GM23338 (cell line): ENCODE measurements around the gene NSMCE4A. TPM values are rescaled to one million over a fixed set of nuclear protein-coding genes. Genes with fewer than 3 reads are reported as not detected.

Experiments
- ATAC-seq: fragments of 200-7000 bp; cut with Tn5 transposase; 3 replicates; pipeline ENCODE4 v1.9.1; 2020
- DNase-seq: peaks from one replicate; pipeline ENCODE4 v3.0.0-alpha.2; 2015; ENCODE audit warnings: low spot score
- H2AFZ ChIP-seq: fragments of 200-600 bp; sonication (generic); 2 replicates; pipeline ENCODE4 v1.8.0; 2016; ENCODE audit warnings: antibody characterized with exemption, mild to moderate bottlenecking, moderate library complexity
- H3F3A ChIP-seq: fragments of 200-600 bp; sonication (generic); replicated peaks from 2 replicates; pipeline ENCODE4 v1.8.0; 2017; ENCODE audit warnings: antibody characterized with exemption, mixed run types, low read depth
- H3K27ac ChIP-seq: fragments of 200-600 bp; sonication (generic); 2 replicates; pipeline ENCODE4 v1.6.1; 2016; ENCODE audit warnings: low read depth
- H3K27me3 ChIP-seq: fragments of 200-600 bp; sonication (generic); 2 replicates; pipeline ENCODE4 v1.8.0; 2016; ENCODE audit warnings: mild to moderate bottlenecking, mixed run types, moderate library complexity; ENCODE audit not compliant: insufficient read depth
- H3K36me3 ChIP-seq: fragments of 200-600 bp; sonication (generic); 2 replicates; pipeline ENCODE4 v1.8.0; 2016; ENCODE audit warnings: mild to moderate bottlenecking; ENCODE audit not compliant: insufficient read depth
- H3K4me1 ChIP-seq: fragments of 200-600 bp; sonication (generic); 2 replicates; pipeline ENCODE4 v1.8.0; 2016; ENCODE audit warnings: mild to moderate bottlenecking, moderate library complexity; ENCODE audit not compliant: insufficient read depth
- H3K4me2 ChIP-seq: fragments of 200-600 bp; sonication (generic); 2 replicates; pipeline ENCODE4 v1.7.1; 2017; ENCODE audit warnings: mixed run types
- H3K4me3 ChIP-seq: fragments of 200-600 bp; sonication (generic); 2 replicates; pipeline ENCODE4 v1.6.1; 2016; ENCODE audit warnings: mixed run types
- H3K79me2 ChIP-seq: fragments of 200-600 bp; sonication (generic); replicated peaks from 2 replicates; pipeline ENCODE4 v1.8.0; 2017; ENCODE audit warnings: mild to moderate bottlenecking; ENCODE audit not compliant: insufficient read depth
- H3K9me2 ChIP-seq: fragments of 200-600 bp; sonication (generic); 2 replicates; pipeline ENCODE4 v1.8.0; 2017; ENCODE audit not compliant: insufficient read depth
- H4K20me1 ChIP-seq: fragments of 200-600 bp; sonication (generic); replicated peaks from 2 replicates; pipeline ENCODE4 v1.8.0; 2017; ENCODE audit warnings: mild to moderate bottlenecking; ENCODE audit not compliant: insufficient read depth
- H3K27ac Mint-ChIP-seq: 2 replicates; pipeline ENCODE4 v1.8.0; 2020; ENCODE audit warnings: inconsistent platforms, mild to moderate bottlenecking, moderate library complexity, mixed read lengths
- H3K27me3 Mint-ChIP-seq: 3 replicates; pipeline ENCODE4 v1.8.0; 2022; ENCODE audit warnings: low read depth, mild to moderate bottlenecking, moderate library complexity, mixed read lengths, inconsistent platforms; ENCODE audit not compliant: insufficient read depth, poor library complexity
- H3K36me3 Mint-ChIP-seq: 3 replicates; pipeline ENCODE4 v1.8.0; 2021; ENCODE audit warnings: low read depth, mild to moderate bottlenecking, inconsistent platforms, moderate library complexity, mixed read lengths
- H3K4me1 Mint-ChIP-seq: 3 replicates; pipeline ENCODE4 v1.8.0; 2020; ENCODE audit warnings: mild to moderate bottlenecking, inconsistent platforms, mixed read lengths
- H3K4me3 Mint-ChIP-seq: 3 replicates; pipeline ENCODE4 v1.8.0; 2021; ENCODE audit warnings: moderate library complexity, mild to moderate bottlenecking, inconsistent platforms, mixed read lengths
- H3K9me3 Mint-ChIP-seq: 3 replicates; pipeline ENCODE4 v1.8.0; 2020; ENCODE audit warnings: moderate library complexity, mild to moderate bottlenecking, inconsistent platforms, mixed read lengths
- EZH2 ChIP-seq: fragments of 200-600 bp; sonication (generic); IDR thresholded peaks from one replicate; pipeline ENCODE4 v1.8.0; 2017; ENCODE audit warnings: antibody characterized with exemption, mild to moderate bottlenecking, low read depth; ENCODE audit not compliant: unreplicated experiment
- EZH2phosphoT487 ChIP-seq: fragments of 200-600 bp; sonication (generic); IDR thresholded peaks from one replicate; pipeline ENCODE4 v1.8.1; 2018; ENCODE audit warnings: antibody characterized with exemption; ENCODE audit not compliant: unreplicated experiment
- JUNB ChIP-seq: IDR thresholded peaks from one replicate; pipeline ENCODE4 v1.6.1; 2016; ENCODE audit warnings: antibody characterized with exemption; ENCODE audit not compliant: unreplicated experiment
- NANOG ChIP-seq: IDR thresholded peaks from 2 replicates; pipeline ENCODE4 v1.6.1; 2016; ENCODE audit warnings: antibody characterized with exemption, borderline replicate concordance
- POLR2AphosphoS5 ChIP-seq: IDR thresholded peaks from 2 replicates; pipeline ENCODE4 v1.6.1; 2016; ENCODE audit warnings: antibody characterized with exemption, low read depth
- STAT1 ChIP-seq: IDR thresholded peaks from one replicate; pipeline ENCODE4 v1.6.1; 2016; ENCODE audit warnings: antibody characterized with exemption; ENCODE audit not compliant: unreplicated experiment
- ZNF114 ChIP-seq: fragments of 250-450 bp; sonication (Bioruptor Pico); IDR thresholded peaks from 2 replicates; pipeline ENCODE4 v1.5.0; 2020; ENCODE audit warnings: mild to moderate bottlenecking, moderate library complexity
- ZNF331 ChIP-seq: fragments of 250-450 bp; sonication (Bioruptor Pico); IDR thresholded peaks from 2 replicates; pipeline ENCODE4 v1.5.0; 2020; ENCODE audit warnings: low read depth, mild to moderate bottlenecking, moderate library complexity
- polyA plus RNA-seq: library from polyadenylated mRNA; unstranded; fragments of >200 nt; fragmentation: Nextera tagmentation; extraction: Ambion mirVana; gene quantifications from 2 replicates; pipeline ENCODE4 v1.2.1, GENCODE V29; 2016
- total RNA-seq: library from RNA; depleted of rRNA; stranded (reverse); fragments of >200 nt; shearing (Covaris generic); gene quantifications from 2 replicates; pipeline ENCODE4 v1.2.3, GENCODE V29; 2014
- TF ChIP-seq, protein P1 (sequence below): IDR thresholded peaks from 2 replicates; pipeline ENCODE4 v1.6.1; 2016; ENCODE audit warnings: antibody characterized with exemption
- TF ChIP-seq, protein P2 (sequence below): fragments of 250-450 bp; sonication (Bioruptor Pico); IDR thresholded peaks from 2 replicates; pipeline ENCODE4 v1.5.0; 2020; ENCODE audit warnings: mild to moderate bottlenecking, moderate library complexity
- TF ChIP-seq, protein P3 (sequence below): IDR thresholded peaks from one replicate; pipeline ENCODE4 v1.6.1; 2018; ENCODE audit warnings: antibody characterized with exemption; ENCODE audit not compliant: unreplicated experiment

The NSMCE4A gene
- total and polyA plus RNA-seq, 2 experiments from 2014 or later: 84.8 to 94.9 TPM

DNA sequence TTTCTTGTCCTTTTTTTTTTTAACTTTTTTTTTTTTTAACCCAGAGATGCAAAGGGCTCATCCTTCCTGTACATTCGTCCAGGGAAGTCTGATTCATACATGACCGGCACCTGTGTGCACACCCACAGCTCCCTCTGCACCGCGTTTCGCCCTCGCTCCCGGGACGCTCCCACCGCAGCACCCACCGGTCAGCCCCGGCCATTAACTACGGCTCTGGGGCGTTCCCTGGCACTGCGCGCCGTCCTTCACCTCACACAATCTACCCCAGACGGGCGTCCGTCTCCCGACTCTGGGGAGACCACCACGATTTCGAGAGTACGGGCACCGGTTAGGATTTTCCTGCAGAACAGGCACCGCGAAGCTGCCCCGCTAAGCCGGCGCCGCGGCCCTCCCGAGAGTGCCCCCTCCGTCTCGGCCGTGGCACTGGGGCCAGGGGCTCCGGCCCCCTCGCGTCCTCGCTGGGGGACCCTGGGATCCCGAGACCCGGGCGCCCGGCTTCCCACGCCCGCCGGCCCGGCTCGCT, 47.6 kb downstream of the NSMCE4A start:
- no peaks in the 10 kb centered on the region for H3K9me3 Mint-ChIP-seq
- H4K20me1 ChIP-seq: 0 out of 2 replicates have a peak, but pooled peaks cover 3% of the 10 kb centered on the region
- H3K27me3 ChIP-seq: no peaks in the 10 kb centered on the region
- H3K4me3 Mint-ChIP-seq: peak overlapping the region; percentile 91
- peak overlapping the region; percentile 93 for H3K4me2 ChIP-seq
- H3K27ac Mint-ChIP-seq: peak overlapping the region; percentile 92
- DNase-seq: peak; percentile 64
- H3K4me1 ChIP-seq: peaks cover 3% of the 10 kb centered on the region; the same call in 1 of the 2 replicates
- H2AFZ ChIP-seq: peak overlapping the region; percentile 5
- H3K79me2 ChIP-seq: peaks cover 49% of the 10 kb centered on the region
- H3K4me3 ChIP-seq: peak overlapping the region; percentile 92
- H3K9me2 ChIP-seq: no peaks in the 10 kb centered on the region
- ATAC-seq: peak; percentile 71
- TF ChIP-seq ZNF114 (CRISPR knock-in tag) (no peak), ZNF331 (CRISPR knock-in tag) (no peak), EZH2 (no peak), JUNB (no peak), NANOG (no peak), EZH2phosphoT487 (no peak), STAT1 (no peak), POLR2AphosphoS5 (no peak)
- TF ChIP-seq, protein P1, sequence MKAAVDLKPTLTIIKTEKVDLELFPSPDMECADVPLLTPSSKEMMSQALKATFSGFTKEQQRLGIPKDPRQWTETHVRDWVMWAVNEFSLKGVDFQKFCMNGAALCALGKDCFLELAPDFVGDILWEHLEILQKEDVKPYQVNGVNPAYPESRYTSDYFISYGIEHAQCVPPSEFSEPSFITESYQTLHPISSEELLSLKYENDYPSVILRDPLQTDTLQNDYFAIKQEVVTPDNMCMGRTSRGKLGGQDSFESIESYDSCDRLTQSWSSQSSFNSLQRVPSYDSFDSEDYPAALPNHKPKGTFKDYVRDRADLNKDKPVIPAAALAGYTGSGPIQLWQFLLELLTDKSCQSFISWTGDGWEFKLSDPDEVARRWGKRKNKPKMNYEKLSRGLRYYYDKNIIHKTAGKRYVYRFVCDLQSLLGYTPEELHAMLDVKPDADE: no peak
- TF ChIP-seq, protein P2, sequence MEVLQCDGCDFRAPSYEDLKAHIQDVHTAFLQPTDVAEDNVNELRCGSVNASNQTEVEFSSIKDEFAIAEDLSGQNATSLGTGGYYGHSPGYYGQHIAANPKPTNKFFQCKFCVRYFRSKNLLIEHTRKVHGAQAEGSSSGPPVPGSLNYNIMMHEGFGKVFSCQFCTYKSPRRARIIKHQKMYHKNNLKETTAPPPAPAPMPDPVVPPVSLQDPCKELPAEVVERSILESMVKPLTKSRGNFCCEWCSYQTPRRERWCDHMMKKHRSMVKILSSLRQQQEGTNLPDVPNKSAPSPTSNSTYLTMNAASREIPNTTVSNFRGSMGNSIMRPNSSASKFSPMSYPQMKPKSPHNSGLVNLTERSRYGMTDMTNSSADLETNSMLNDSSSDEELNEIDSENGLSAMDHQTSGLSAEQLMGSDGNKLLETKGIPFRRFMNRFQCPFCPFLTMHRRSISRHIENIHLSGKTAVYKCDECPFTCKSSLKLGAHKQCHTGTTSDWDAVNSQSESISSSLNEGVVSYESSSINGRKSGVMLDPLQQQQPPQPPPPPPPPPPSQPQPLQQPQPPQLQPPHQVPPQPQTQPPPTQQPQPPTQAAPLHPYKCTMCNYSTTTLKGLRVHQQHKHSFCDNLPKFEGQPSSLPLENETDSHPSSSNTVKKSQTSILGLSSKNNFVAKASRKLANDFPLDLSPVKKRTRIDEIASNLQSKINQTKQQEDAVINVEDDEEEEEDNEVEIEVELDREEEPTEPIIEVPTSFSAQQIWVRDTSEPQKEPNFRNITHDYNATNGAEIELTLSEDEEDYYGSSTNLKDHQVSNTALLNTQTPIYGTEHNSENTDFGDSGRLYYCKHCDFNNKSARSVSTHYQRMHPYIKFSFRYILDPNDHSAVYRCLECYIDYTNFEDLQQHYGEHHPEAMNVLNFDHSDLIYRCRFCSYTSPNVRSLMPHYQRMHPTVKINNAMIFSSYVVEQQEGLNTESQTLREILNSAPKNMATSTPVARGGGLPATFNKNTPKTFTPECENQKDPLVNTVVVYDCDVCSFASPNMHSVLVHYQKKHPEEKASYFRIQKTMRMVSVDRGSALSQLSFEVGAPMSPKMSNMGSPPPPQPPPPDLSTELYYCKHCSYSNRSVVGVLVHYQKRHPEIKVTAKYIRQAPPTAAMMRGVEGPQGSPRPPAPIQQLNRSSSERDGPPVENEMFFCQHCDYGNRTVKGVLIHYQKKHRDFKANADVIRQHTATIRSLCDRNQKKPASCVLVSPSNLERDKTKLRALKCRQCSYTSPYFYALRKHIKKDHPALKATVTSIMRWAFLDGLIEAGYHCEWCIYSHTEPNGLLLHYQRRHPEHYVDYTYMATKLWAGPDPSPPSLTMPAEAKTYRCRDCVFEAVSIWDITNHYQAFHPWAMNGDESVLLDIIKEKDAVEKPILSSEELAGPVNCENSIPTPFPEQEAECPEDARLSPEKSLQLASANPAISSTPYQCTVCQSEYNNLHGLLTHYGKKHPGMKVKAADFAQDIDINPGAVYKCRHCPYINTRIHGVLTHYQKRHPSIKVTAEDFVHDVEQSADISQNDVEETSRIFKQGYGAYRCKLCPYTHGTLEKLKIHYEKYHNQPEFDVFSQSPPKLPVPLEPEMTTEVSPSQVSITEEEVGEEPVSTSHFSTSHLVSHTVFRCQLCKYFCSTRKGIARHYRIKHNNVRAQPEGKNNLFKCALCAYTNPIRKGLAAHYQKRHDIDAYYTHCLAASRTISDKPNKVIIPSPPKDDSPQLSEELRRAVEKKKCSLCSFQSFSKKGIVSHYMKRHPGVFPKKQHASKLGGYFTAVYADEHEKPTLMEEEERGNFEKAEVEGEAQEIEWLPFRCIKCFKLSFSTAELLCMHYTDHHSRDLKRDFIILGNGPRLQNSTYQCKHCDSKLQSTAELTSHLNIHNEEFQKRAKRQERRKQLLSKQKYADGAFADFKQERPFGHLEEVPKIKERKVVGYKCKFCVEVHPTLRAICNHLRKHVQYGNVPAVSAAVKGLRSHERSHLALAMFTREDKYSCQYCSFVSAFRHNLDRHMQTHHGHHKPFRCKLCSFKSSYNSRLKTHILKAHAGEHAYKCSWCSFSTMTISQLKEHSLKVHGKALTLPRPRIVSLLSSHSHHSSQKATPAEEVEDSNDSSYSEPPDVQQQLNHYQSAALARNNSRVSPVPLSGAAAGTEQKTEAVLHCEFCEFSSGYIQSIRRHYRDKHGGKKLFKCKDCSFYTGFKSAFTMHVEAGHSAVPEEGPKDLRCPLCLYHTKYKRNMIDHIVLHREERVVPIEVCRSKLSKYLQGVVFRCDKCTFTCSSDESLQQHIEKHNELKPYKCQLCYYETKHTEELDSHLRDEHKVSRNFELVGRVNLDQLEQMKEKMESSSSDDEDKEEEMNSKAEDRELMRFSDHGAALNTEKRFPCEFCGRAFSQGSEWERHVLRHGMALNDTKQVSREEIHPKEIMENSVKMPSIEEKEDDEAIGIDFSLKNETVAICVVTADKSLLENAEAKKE: no peak
- TF ChIP-seq, protein P3, sequence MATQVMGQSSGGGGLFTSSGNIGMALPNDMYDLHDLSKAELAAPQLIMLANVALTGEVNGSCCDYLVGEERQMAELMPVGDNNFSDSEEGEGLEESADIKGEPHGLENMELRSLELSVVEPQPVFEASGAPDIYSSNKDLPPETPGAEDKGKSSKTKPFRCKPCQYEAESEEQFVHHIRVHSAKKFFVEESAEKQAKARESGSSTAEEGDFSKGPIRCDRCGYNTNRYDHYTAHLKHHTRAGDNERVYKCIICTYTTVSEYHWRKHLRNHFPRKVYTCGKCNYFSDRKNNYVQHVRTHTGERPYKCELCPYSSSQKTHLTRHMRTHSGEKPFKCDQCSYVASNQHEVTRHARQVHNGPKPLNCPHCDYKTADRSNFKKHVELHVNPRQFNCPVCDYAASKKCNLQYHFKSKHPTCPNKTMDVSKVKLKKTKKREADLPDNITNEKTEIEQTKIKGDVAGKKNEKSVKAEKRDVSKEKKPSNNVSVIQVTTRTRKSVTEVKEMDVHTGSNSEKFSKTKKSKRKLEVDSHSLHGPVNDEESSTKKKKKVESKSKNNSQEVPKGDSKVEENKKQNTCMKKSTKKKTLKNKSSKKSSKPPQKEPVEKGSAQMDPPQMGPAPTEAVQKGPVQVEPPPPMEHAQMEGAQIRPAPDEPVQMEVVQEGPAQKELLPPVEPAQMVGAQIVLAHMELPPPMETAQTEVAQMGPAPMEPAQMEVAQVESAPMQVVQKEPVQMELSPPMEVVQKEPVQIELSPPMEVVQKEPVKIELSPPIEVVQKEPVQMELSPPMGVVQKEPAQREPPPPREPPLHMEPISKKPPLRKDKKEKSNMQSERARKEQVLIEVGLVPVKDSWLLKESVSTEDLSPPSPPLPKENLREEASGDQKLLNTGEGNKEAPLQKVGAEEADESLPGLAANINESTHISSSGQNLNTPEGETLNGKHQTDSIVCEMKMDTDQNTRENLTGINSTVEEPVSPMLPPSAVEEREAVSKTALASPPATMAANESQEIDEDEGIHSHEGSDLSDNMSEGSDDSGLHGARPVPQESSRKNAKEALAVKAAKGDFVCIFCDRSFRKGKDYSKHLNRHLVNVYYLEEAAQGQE: no peak
- no peaks in the 10 kb centered on the region for H3F3A ChIP-seq
- peaks cover 14% of the 10 kb centered on the region for H3K27me3 Mint-ChIP-seq
- peaks cover 10% of the 10 kb centered on the region for H3K4me1 Mint-ChIP-seq
- H3K36me3 ChIP-seq: no peaks in the 10 kb centered on the region
- peaks cover 12% of the 10 kb centered on the region for H3K36me3 Mint-ChIP-seq
- peak overlapping the region; percentile 96 for H3K27ac ChIP-seq
